Measurements from ENCODE around the gene KRT80. TPM values are rescaled to one million over a fixed set of nuclear protein-coding genes. Genes with fewer than 3 reads are reported as not detected.

KRT80 gene
- polyA plus RNA-seq, 3 donors, result 0.18 to 0.52 (median 0.37) TPM

GRCh38 chr12:52132754-52133161 is 59.1 kb downstream of the KRT80 start:
- H3K9ac ChIP-seq (ENCODE audit: insufficient read depth, low read length, poor library complexity, severe bottlenecking), result no peak overlapping the region
- Mint-ChIP-seq H3K36me3 (peaks cover 0 to 3% of the 10 kb centered on the region in 2 donors), H3K27me3 (ENCODE audit: low read depth in 3 of 3) (peaks cover 8 to 24% (median 11%) of the 10 kb centered on the region in 3 donors), H3K27ac (peak overlapping the region in 6 of 7 donors; percentile 41 to 88 (median 62)), H3K4me3 (peak overlapping the region in 1 of 2 donors; percentile 64), H3K4me1 (peaks cover 24% of the 10 kb centered on the region), H3K9me3 (peaks cover 0 to 6% (median 2%) of the 10 kb centered on the region in 7 donors)
- peaks cover 12 to 21% of the 10 kb centered on the region in 2 donors for H3K4me1 ChIP-seq (ENCODE audit: control insufficient read depth in 1 of 2, insufficient read depth in 2 of 2, low read length in 2 of 2)
- H3K9me3 ChIP-seq (replicated peaks in 1 of 2; ENCODE audit: control insufficient read depth in 1 of 2, insufficient read depth in 1 of 2, low read length in 2 of 2), result no peaks in the 10 kb centered on the region
- intact Hi-C loops (cut with micrococcal nuclease), result no loop called here
- peaks cover 0 to 3% of the 10 kb centered on the region in 2 donors for H3K27me3 ChIP-seq (ENCODE audit: control insufficient read depth in 2 of 2, insufficient read depth in 2 of 2, low read length in 2 of 2)
- H4K20me1 ChIP-seq (ENCODE audit: insufficient read depth, low read length), result no peaks in the 10 kb centered on the region
- TF ChIP-seq CTCF (IDR thresholded peaks at IDR 0.05), result no peak
- DNase-seq, result peak; percentile 48 to 55 (median 50)
- H2AFZ ChIP-seq (ENCODE audit: insufficient read depth, low read depth, low read length, poor library complexity, severe bottlenecking), result no peak overlapping the region
- H3K36me3 ChIP-seq (replicated peaks in 1 of 2; ENCODE audit: control insufficient read depth in 1 of 2, insufficient read depth in 2 of 2, low read length in 2 of 2), result no peaks in the 10 kb centered on the region
- H3K79me2 ChIP-seq (ENCODE audit: insufficient read depth, low read length), result no peaks in the 10 kb centered on the region
- H3K4me3 ChIP-seq (replicated peaks in 1 of 3; ENCODE audit: low read depth in 2 of 3, low read length in 3 of 3), result no peak overlapping the region
- peak overlapping the region in 1 of 2 donors; percentile 0 for H3K27ac ChIP-seq (ENCODE audit: low read depth in 1 of 2, low read length in 2 of 2)
- WGBS (ENCODE audit: insufficient coverage), result 13% methylated on average over 3 of the region's 3 CpGs
- peak overlapping the region; percentile 0 for H3K4me2 ChIP-seq (replicated peaks; ENCODE audit: extremely low read depth, low read length, poor library complexity, severe bottlenecking)

GRCh38 chr12:52130711-52131110 is 61.1 kb downstream of the KRT80 start:
- Histone ChIP-seq H3K4me2 (replicated peaks; ENCODE audit: extremely low read depth, low read length, poor library complexity, severe bottlenecking) (no peak overlapping the region), H3K27ac (ENCODE audit: low read depth in 1 of 2, low read length in 2 of 2) (no peak overlapping the region), H3K4me1 (ENCODE audit: control insufficient read depth in 1 of 2, insufficient read depth in 2 of 2, low read length in 2 of 2) (peaks cover 12 to 34% of the 10 kb centered on the region in 2 donors), H3K27me3 (ENCODE audit: control insufficient read depth in 2 of 2, insufficient read depth in 2 of 2, low read length in 2 of 2) (peaks cover 0 to 12% of the 10 kb centered on the region in 2 donors), H3K36me3 (replicated peaks in 1 of 2; ENCODE audit: control insufficient read depth in 1 of 2, insufficient read depth in 2 of 2, low read length in 2 of 2) (no peaks in the 10 kb centered on the region), H3K9ac (ENCODE audit: insufficient read depth, low read length, poor library complexity, severe bottlenecking) (no peak overlapping the region), H3K79me2 (ENCODE audit: insufficient read depth, low read length) (no peaks in the 10 kb centered on the region), H3K4me3 (replicated peaks in 1 of 3; ENCODE audit: low read depth in 2 of 3, low read length in 3 of 3) (no peak overlapping the region), H2AFZ (ENCODE audit: insufficient read depth, low read depth, low read length, poor library complexity, severe bottlenecking) (no peak overlapping the region), H3K9me3 (replicated peaks in 1 of 2; ENCODE audit: control insufficient read depth in 1 of 2, insufficient read depth in 1 of 2, low read length in 2 of 2) (no peaks in the 10 kb centered on the region), H4K20me1 (ENCODE audit: insufficient read depth, low read length) (no peaks in the 10 kb centered on the region)
- Mint-ChIP-seq H3K27me3 (ENCODE audit: low read depth in 3 of 3) (peaks cover 16 to 33% (median 19%) of the 10 kb centered on the region in 3 donors), H3K9me3 (peaks cover 0 to 6% (median 2%) of the 10 kb centered on the region in 7 donors), H3K36me3 (peaks cover 0 to 3% of the 10 kb centered on the region in 2 donors), H3K4me1 (peaks cover 36% of the 10 kb centered on the region), H3K27ac (no peak overlapping the region), H3K4me3 (no peak overlapping the region)
- no peak for TF ChIP-seq CTCF (IDR thresholded peaks at IDR 0.05)
- intact Hi-C loops (cut with micrococcal nuclease), result no loop called here
- WGBS (ENCODE audit: insufficient coverage), result 83% methylated on average over 2 of the region's 5 CpGs
- no peak for DNase-seq
